Sigmoid colon (tissue), 7 donors: Measurements from ENCODE around the gene CBLN3. TPM values are rescaled to one million over a fixed set of nuclear protein-coding genes. Genes with fewer than 3 reads are reported as not detected.
A peak's percentile ranks its signal among the peaks of the same experiment; 100 is the strongest.

ENCODE experiments used
- DNase-seq: peaks from one replicate; pipeline ENCODE4 v3.0.0-alpha.2; 2019
- H3K27ac ChIP-seq, 4 donors: fragments of 200-600 bp; sonication (generic); one replicate each; pipeline ENCODE4 v1.5.1; 2016 to 2019; ENCODE audit warnings: mild to moderate bottlenecking in 1 of 4
- H3K27me3 ChIP-seq, 3 donors: fragments of 200-600 bp; sonication (generic); one replicate each; pipeline ENCODE4 v1.5.1; 2019; ENCODE audit warnings: mild to moderate bottlenecking in 1 of 3
- H3K36me3 ChIP-seq, 4 donors: fragments of 200-600 bp; sonication (generic); one replicate each; pipeline ENCODE4 v1.5.1; 2016 to 2019
- H3K4me1 ChIP-seq, 4 donors: fragments of 200-600 bp; sonication (generic); one replicate each; pipeline ENCODE4 v1.5.1; 2017 to 2019
- H3K4me3 ChIP-seq, 4 donors: fragments of 200-600 bp; sonication (generic); one replicate each; pipeline ENCODE4 v1.5.1; 2017 to 2019; ENCODE audit warnings: mild to moderate bottlenecking in 2 of 4, moderate library complexity in 1 of 4
- H3K9me3 ChIP-seq, 4 donors: fragments of 200-600 bp in 3 of 4; sonication (generic) in 3 of 4; one replicate each; pipeline versions ENCODE4 v1.5.1 to v1.6.1; 2013 to 2019
- EP300 ChIP-seq, 4 donors: sonication (generic); formaldehyde crosslinking; IDR thresholded peaks; one replicate each; pipeline ENCODE4 v1.6.1; 2017; ENCODE audit warnings: antibody characterized with exemption in 4 of 4
- POLR2A ChIP-seq, 2 donors: fragments of 450-650 bp; IDR thresholded peaks; one replicate each; pipeline ENCODE4 v1.6.1; 2016; ENCODE audit warnings: antibody characterized with exemption in 2 of 2, mild to moderate bottlenecking in 2 of 2, moderate library complexity in 2 of 2
- POLR2AphosphoS5 ChIP-seq, 4 donors: sonication (generic); formaldehyde crosslinking; IDR thresholded peaks; one replicate each; pipeline ENCODE4 v1.6.1; 2017; ENCODE audit warnings: antibody characterized with exemption in 4 of 4
- WGBS, 2 donors: extraction: QIAGEN DNeasy Blood & Tissue Kit; methylation state at CpG; one replicate each; pipeline ENCODE4 v1.1.7; 2013; 5-methylcytosine and 5-hydroxymethylcytosine counted together
- intact Hi-C: fragments of 100-400 bp; cut with DNase I; formaldehyde crosslinking; loops from one replicate; pipeline ENCODE4 v1.15.1; 2023
- polyA plus RNA-seq, 3 donors: library from polyadenylated mRNA; stranded (reverse); fragments of 200-250 nt; gene quantifications; one replicate each; pipeline ENCODE4 v1.2.3, GENCODE V29; 2013
- total RNA-seq, 4 donors: library from RNA; depleted of rRNA; stranded (reverse); fragments of >200 nt; gene quantifications; one replicate each; pipeline ENCODE4 v1.1.0, GENCODE V29; 2016
- TF ChIP-seq, protein P1 (sequence below), 4 experiments: fragments of 450-650 bp in 3 of 4; fragments of 200-600 bp in 1 of 4; IDR thresholded peaks; one replicate each; pipeline ENCODE4 v1.5.1; 2016 to 2019; ENCODE audit warnings: antibody characterized with exemption in 4 of 4, mild to moderate bottlenecking in 3 of 4, moderate library complexity in 2 of 4
- donor health status: healthy with polysubstance abuse.
- donor health status: Bipolar disorder and iron deficiency.
- donor health status: healthy.

Gene CBLN3
- total and polyA plus RNA-seq, 7 donors, result 0.46 to 8.9 (median 2.0) TPM

DNA sequence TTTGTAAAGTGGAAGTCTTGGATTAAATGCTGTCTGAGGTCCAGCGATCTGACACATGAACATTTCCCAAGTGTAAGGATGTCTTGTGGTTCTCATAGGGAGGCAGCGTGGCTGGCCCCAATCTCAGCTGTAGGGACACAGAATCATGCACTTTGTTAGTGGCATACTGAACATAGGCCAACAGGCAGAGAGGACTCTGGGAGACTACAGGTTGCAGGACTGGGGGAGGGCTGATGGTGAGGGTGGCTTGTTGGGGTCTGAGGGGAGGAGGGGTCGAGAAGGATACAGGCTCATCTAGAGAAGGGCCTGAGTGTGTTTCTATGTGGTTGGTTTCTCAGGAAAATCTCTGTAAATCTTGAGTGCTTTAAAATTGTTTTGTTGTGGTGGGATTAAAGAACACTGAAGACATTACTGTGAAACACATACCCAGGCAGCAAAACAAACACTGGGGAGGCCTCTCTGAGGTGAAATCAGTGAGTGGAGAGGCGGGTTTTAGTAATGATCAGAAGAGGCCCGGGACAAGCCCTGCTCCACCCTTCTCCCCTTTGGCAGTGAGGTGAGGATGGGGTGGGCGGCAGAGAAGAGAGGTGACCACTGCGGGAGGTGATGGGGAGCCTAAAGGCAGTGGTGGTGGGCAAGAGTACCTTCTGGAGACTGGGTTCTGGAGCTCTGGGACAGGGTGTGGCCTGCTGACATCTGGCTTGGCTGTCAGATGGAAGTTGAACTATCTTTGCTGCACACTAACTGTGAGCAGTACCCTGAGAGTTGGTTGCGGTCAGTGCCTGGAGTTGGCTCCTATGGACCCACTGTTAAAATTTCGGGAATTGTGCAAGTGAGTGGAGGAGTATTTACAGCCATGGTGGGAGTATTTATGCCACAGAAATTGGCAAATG, 27.4 kb downstream of the CBLN3 start:
- Histone ChIP-seq H3K4me1 (peaks cover 0 to 61% (median 54%) of the 10 kb centered on the region in 4 donors), H3K36me3 (peaks cover 0 to 1% (median 0%) of the 10 kb centered on the region in 4 donors), H3K27ac (peak overlapping the region; percentile 33 to 82 (median 62)), H3K4me3 (no peak overlapping the region), H3K27me3 (no peaks in the 10 kb centered on the region), H3K9me3 (no peaks in the 10 kb centered on the region)
- peak; percentile 55 for DNase-seq
- 35 to 59% methylated on average over 9 of the region's 9 CpGs for WGBS, 2 donors
- TF ChIP-seq POLR2A (IDR thresholded peaks at IDR 0.05) (no peak), POLR2AphosphoS5 (IDR thresholded peaks at IDR 0.05) (no peak), EP300 (IDR thresholded peaks at IDR 0.05) (no peak)
- TF ChIP-seq, protein P1, sequence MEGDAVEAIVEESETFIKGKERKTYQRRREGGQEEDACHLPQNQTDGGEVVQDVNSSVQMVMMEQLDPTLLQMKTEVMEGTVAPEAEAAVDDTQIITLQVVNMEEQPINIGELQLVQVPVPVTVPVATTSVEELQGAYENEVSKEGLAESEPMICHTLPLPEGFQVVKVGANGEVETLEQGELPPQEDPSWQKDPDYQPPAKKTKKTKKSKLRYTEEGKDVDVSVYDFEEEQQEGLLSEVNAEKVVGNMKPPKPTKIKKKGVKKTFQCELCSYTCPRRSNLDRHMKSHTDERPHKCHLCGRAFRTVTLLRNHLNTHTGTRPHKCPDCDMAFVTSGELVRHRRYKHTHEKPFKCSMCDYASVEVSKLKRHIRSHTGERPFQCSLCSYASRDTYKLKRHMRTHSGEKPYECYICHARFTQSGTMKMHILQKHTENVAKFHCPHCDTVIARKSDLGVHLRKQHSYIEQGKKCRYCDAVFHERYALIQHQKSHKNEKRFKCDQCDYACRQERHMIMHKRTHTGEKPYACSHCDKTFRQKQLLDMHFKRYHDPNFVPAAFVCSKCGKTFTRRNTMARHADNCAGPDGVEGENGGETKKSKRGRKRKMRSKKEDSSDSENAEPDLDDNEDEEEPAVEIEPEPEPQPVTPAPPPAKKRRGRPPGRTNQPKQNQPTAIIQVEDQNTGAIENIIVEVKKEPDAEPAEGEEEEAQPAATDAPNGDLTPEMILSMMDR (IDR thresholded peaks at IDR 0.05), result no peak
- intact Hi-C loops, result loop anchor here (1.0 kb wide), 1 partner anchor 34 kb away; the partner anchor contains the start of gene NFATC4

DNA sequence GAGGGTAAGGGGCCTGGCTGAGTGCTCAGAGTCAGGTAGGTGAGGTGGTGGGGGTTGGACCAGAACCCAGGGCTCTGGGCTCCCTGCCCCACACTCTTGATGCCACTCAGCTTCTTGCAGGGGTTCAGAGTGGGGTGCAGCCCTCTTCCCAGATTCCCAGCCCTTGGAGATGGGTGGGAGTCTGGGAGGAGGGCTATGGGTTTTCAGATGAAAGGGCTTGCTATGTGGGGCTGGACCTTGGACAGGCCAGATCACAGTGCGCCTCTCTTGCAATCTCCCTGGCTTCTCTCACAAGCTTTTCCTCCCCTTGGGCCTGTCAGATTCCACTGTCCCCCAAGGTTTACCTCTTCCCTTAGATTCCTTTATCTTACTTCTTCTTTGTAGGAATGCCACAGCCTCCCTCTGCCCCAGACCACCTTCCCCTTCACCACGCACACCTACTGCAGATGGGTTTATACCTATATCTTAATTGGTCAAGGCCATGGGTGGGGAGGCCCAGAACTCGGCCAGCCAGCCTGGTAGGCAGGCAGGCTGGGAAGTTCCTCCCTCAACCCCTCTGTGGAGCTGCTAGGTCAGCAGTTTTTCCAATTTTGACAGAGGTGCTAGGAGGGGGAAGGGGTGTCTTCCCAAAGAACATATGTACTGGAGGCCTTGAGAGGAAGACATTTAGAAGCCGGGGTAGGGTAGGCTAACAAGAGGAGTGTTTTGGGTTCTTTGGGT, 29.3 kb downstream of the CBLN3 start:
- Histone ChIP-seq H3K4me3 (peak overlapping the region; percentile 73 to 85 (median 78)), H3K9me3 (no peaks in the 10 kb centered on the region), H3K27me3 (no peaks in the 10 kb centered on the region), H3K36me3 (no peaks in the 10 kb centered on the region), H3K27ac (peak overlapping the region; percentile 76 to 82 (median 78)), H3K4me1 (peaks cover 0 to 61% (median 54%) of the 10 kb centered on the region in 4 donors)
- TF ChIP-seq POLR2AphosphoS5 (IDR thresholded peaks at IDR 0.05) (no peak), POLR2A (IDR thresholded peaks at IDR 0.05) (no peak), EP300 (IDR thresholded peaks at IDR 0.05) (no peak)
- TF ChIP-seq, protein P1 (IDR thresholded peaks at IDR 0.05), result no peak
- intact Hi-C loops, result loop anchor here (2.0 kb wide), 1 partner anchor 31 kb away; no protein-coding TSS in a partner anchor
- WGBS, 2 donors, result 56 to 61% methylated on average over 4 of the region's 4 CpGs
- peak; percentile 58 for DNase-seq

DNA sequence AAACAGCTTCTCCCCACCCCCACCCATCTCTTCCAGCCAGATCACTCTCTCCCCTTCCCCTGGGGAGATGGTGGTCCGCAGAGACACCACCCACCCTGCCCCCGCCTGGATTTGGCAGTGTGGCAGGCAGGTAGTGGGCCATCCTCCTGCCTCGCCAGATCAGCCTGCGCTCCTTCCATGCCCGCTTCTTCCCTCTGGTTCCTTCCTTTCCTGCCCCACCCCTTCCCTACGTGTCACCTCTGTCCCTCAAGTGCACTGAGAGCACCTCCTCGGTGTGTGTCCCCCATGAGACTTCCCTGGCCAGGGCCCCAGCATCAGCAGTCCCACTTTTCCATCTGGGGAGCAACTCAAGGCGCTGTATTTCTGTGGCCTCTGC, 30.0 kb downstream of the CBLN3 start:
- DNase-seq, result peak; percentile 60
- Histone ChIP-seq H3K4me1 (peaks cover 0 to 61% (median 53%) of the 10 kb centered on the region in 4 donors), H3K27ac (peak overlapping the region; percentile 76 to 82 (median 78)), H3K4me3 (peak overlapping the region; percentile 73 to 85 (median 78)), H3K9me3 (no peaks in the 10 kb centered on the region), H3K36me3 (no peaks in the 10 kb centered on the region), H3K27me3 (no peaks in the 10 kb centered on the region)
- intact Hi-C loops, result loop anchor here (2.0 kb wide), 1 partner anchor 31 kb away; no protein-coding TSS in a partner anchor
- WGBS, 2 donors, result 10 to 21% methylated on average over 8 of the region's 8 CpGs
- TF ChIP-seq POLR2A (IDR thresholded peaks at IDR 0.05), result no peak
- TF ChIP-seq POLR2AphosphoS5 (IDR thresholded peaks at IDR 0.05), result no peak
- no peak for TF ChIP-seq EP300 (IDR thresholded peaks at IDR 0.05)
- TF ChIP-seq, protein P1 (IDR thresholded peaks at IDR 0.05), result no peak

DNA sequence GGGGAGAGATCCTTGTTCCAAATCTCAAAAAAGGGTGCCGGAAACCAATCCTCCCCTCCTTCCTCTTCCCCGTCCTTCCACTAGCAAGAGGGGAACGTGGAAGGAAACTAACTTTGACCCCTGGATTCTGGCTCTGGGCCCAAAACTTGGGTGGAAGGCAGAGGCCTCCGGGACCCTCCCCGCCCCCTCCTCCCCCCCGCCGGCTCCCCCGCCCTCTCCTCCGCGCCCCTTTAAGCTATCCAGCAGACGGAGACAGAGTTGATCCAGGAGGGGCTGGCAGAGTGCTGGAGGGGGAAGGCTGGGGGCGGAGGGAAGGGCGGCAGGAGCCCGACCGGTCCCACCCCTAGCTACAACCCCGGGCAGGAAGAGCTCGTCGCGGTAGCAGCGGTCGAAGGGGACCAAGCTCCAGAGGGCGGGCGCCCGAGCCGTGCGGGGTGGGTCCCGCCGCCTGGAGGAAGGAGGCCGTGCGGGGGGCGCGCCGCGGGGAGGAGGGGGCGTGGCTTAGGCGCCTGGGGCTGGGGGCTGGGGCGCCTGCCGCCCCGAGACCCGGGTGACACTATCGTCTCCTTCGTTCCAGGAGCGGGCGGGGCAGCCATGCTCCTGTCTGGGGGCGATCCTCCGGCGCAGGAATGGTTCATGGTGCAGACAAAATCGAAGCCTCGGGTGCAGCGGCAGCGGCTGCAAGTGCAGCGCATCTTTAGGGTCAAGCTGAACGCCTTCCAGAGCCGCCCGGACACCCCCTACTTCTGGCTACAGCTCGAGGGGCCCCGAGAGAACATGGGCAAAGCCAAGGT, 30.6 kb downstream of the CBLN3 start, which contains the start of gene NYNRIN:
TSS of gene NYNRIN (plus strand) at position 351 of the 794 bp plus-strand sequence. CDS start at position 595, 244 bp downstream.
- Histone ChIP-seq H3K4me1 (peaks cover 0 to 59% (median 50%) of the 10 kb centered on the region in 4 donors), H3K9me3 (no peaks in the 10 kb centered on the region), H3K36me3 (no peaks in the 10 kb centered on the region), H3K27ac (peak within 1 kb of the TSS; percentile 76 to 82 (median 78)), H3K27me3 (no peaks in the 10 kb centered on the region), H3K4me3 (peak within 1 kb of the TSS; percentile 73 to 85 (median 78))
- DNase-seq, result peak; percentile 82
- 1 to 3% methylated on average over 56 of the region's 57 CpGs for WGBS, 2 donors
- TF ChIP-seq, protein P1 (IDR thresholded peaks at IDR 0.05), result no peak
- TF ChIP-seq POLR2AphosphoS5 (IDR thresholded peaks at IDR 0.05), result peak in 2 of 4 donors; percentile 23 to 55
- intact Hi-C loops, result loop anchor here (2.0 kb wide), 1 partner anchor 32 kb away; no protein-coding TSS in a partner anchor
